Activated T-cell treated with anti-CD3 and anti-CD28 coated beads for 4 hours (primary cell): Measurements from ENCODE around the gene AK5.

Experiments used
- DNase-seq: peaks from one replicate; pipeline ENCODE4 v3.0.0-alpha.2; 2020

AK5 gene

GRCh38 chr1:77355010-77355409, 73.2 kb downstream of the AK5 start:
- DNase-seq, result no peak

GRCh38 chr1:77356136-77356535, 74.3 kb downstream of the AK5 start:
- DNase-seq, result no peak

GRCh38 chr1:77360256-77360655, 78.4 kb downstream of the AK5 start:
- DNase-seq, result no peak

- no peak for DNase-seq
Observed at GRCh38 chr1:77361621-77362020, 79.8 kb downstream of the AK5 start.

GRCh38 chr1:77370161-77370560, 88.3 kb downstream of the AK5 start:
- no peak for DNase-seq

- DNase-seq, result no peak
Observed at GRCh38 chr1:77370583-77371306, 88.9 kb downstream of the AK5 start.

GRCh38 chr1:77371396-77371795, 89.6 kb downstream of the AK5 start:
- no peak for DNase-seq

GRCh38 chr1:77373702-77374101, 91.9 kb downstream of the AK5 start:
- no peak for DNase-seq

- DNase-seq, result no peak
Observed at GRCh38 chr1:77375541-77375940, 93.7 kb downstream of the AK5 start.

GRCh38 chr1:77375990-77376389, 94.2 kb downstream of the AK5 start:
- DNase-seq, result no peak

- no peak for DNase-seq
Observed at GRCh38 chr1:77378723-77379535, 97.1 kb downstream of the AK5 start.

- no peak for DNase-seq
Observed at GRCh38 chr1:77382366-77382765, 100.5 kb downstream of the AK5 start.

- no peak for DNase-seq
Observed at GRCh38 chr1:77383236-77383635, 101.4 kb downstream of the AK5 start.

GRCh38 chr1:77385551-77385950, 103.7 kb downstream of the AK5 start:
- DNase-seq, result no peak

- DNase-seq, result no peak
Observed at GRCh38 chr1:77386276-77386675, 104.5 kb downstream of the AK5 start.

- no peak for DNase-seq
Observed at GRCh38 chr1:77387553-77387952, 105.7 kb downstream of the AK5 start.

- no peak for DNase-seq
Observed at GRCh38 chr1:77388661-77389060, 106.8 kb downstream of the AK5 start.

GRCh38 chr1:77392486-77392885, 110.7 kb downstream of the AK5 start:
- DNase-seq, result no peak

- DNase-seq, result no peak
Observed at GRCh38 chr1:77394166-77394565, 112.3 kb downstream of the AK5 start.

- DNase-seq, result no peak
Observed at GRCh38 chr1:77395051-77395450, 113.2 kb downstream of the AK5 start.

- no peak for DNase-seq
Observed at GRCh38 chr1:77398152-77398551, 116.3 kb downstream of the AK5 start.

- DNase-seq, result no peak
Observed at GRCh38 chr1:77399250-77400086, 117.6 kb downstream of the AK5 start.

GRCh38 chr1:77400781-77401180, 119.0 kb downstream of the AK5 start:
- no peak for DNase-seq

GRCh38 chr1:77401384-77401783, 119.6 kb downstream of the AK5 start:
- DNase-seq, result no peak
